Astrocyte of the spinal cord (primary cell): ENCODE measurements around the gene RETN.

Source experiments
- DNase-seq: peaks from one replicate; pipeline ENCODE4 v3.0.0; 2011; ENCODE audit warnings: low read depth, low spot score
- H3K4me3 ChIP-seq: 2 replicates; pipeline ENCODE4 v1.5.1; 2011; ENCODE audit warnings: low read depth, mild to moderate bottlenecking, low read length, moderate library complexity
- CTCF ChIP-seq: IDR thresholded peaks from 2 replicates; pipeline ENCODE4 v1.5.1; 2012; ENCODE audit warnings: low read depth, mild to moderate bottlenecking, low read length, inconsistent platforms
- in situ Hi-C: cut with HindIII; loops from 2 replicates; pipeline ENCODE4 v1.10.0; 2017; ENCODE audit warnings: low sequenced_read_pairs

Gene RETN

GRCh38 chr19:7692417-7693088 is 23.7 kb downstream of the RETN start:
- no peak overlapping the region for H3K4me3 ChIP-seq
- in situ Hi-C loops = no loop called here
- no peak for DNase-seq
- TF ChIP-seq CTCF = no peak

- no peak overlapping the region for H3K4me3 ChIP-seq
- in situ Hi-C loops = no loop called here
- TF ChIP-seq CTCF = no peak
- DNase-seq = no peak
These were observed 25.6 kb downstream of the RETN start for GRCh38 chr19:7694499-7694898.

- no peak for DNase-seq
- in situ Hi-C loops = no loop called here
- no peak overlapping the region for H3K4me3 ChIP-seq
- no peak for TF ChIP-seq CTCF
These were observed 29.0 kb downstream of the RETN start for GRCh38 chr19:7697721-7698287.

- DNase-seq = no peak
- in situ Hi-C loops = no loop called here
- TF ChIP-seq CTCF = no peak
- no peak overlapping the region for H3K4me3 ChIP-seq
These were observed 29.7 kb downstream of the RETN start for GRCh38 chr19:7698583-7698982.

- no peak overlapping the region for H3K4me3 ChIP-seq
- no peak for TF ChIP-seq CTCF
- DNase-seq = no peak
- in situ Hi-C loops = no loop called here
These were observed 30.2 kb downstream of the RETN start for GRCh38 chr19:7699003-7699402.

GRCh38 chr19:7699417-7700401 is 30.9 kb downstream of the RETN start:
- TF ChIP-seq CTCF = no peak
- DNase-seq = no peak
- in situ Hi-C loops = no loop called here
- H3K4me3 ChIP-seq = no peak overlapping the region
